ENCODE measurements around the gene CTSL.

CTSL gene

GRCh38 chr9:87770616-87771315, 44.8 kb downstream of the CTSL start:
- Histone ChIP-seq H3K9ac (ENCODE audit: low read depth in 1 of 2, low read length in 2 of 2) (no peak overlapping the region), H3K9me3 (ENCODE audit: control insufficient read depth in 1 of 2, low read length in 2 of 2) (no peaks in the 10 kb centered on the region), H3K4me3 (ENCODE audit: low read depth in 1 of 2, low read length in 2 of 2) (no peak overlapping the region)

GRCh38 chr9:87771316-87772006, 45.5 kb downstream of the CTSL start:
- Histone ChIP-seq H3K36me3 (ENCODE audit: control insufficient read depth in 1 of 2, insufficient read depth in 2 of 2, low read length in 2 of 2) (no peaks in the 10 kb centered on the region), H3K27ac (ENCODE audit: low read depth, low read length) (no peak overlapping the region), H3K4me3 (ENCODE audit: low read depth in 1 of 2, low read length in 2 of 2) (no peak overlapping the region), H3K9ac (ENCODE audit: low read depth in 1 of 2, low read length in 2 of 2) (no peak overlapping the region), H3K9me3 (ENCODE audit: control insufficient read depth in 1 of 2, low read length in 2 of 2) (no peaks in the 10 kb centered on the region), H3K4me1 (ENCODE audit: control insufficient read depth in 1 of 2, insufficient read depth in 2 of 2, low read length in 2 of 2) (no peaks in the 10 kb centered on the region), H3K27me3 (ENCODE audit: control insufficient read depth in 1 of 2, insufficient read depth in 2 of 2, low read length in 2 of 2) (peaks cover 0 to 20% of the 10 kb centered on the region in 2 donors)

More at GRCh38 chr9:87770616-87771315, 44.8 kb downstream of the CTSL start:
- no peaks in the 10 kb centered on the region for H3K36me3 ChIP-seq (ENCODE audit: control insufficient read depth in 1 of 2, insufficient read depth in 2 of 2, low read length in 2 of 2)
- H3K27me3 ChIP-seq (ENCODE audit: control insufficient read depth in 1 of 2, insufficient read depth in 2 of 2, low read length in 2 of 2), result peaks cover 0 to 20% of the 10 kb centered on the region in 2 donors
- no peak overlapping the region for H3K27ac ChIP-seq (ENCODE audit: low read depth, low read length)
- no peaks in the 10 kb centered on the region for H3K4me1 ChIP-seq (ENCODE audit: control insufficient read depth in 1 of 2, insufficient read depth in 2 of 2, low read length in 2 of 2)

- no peak overlapping the region for H3K27ac ChIP-seq (ENCODE audit: low read depth, low read length)
- peaks cover 0 to 7% of the 10 kb centered on the region in 2 donors for H3K27me3 ChIP-seq (ENCODE audit: control insufficient read depth in 1 of 2, insufficient read depth in 2 of 2, low read length in 2 of 2)
- H3K9ac ChIP-seq (ENCODE audit: low read depth in 1 of 2, low read length in 2 of 2), result no peak overlapping the region
- H3K4me3 ChIP-seq (ENCODE audit: low read depth in 1 of 2, low read length in 2 of 2), result no peak overlapping the region
- H3K4me1 ChIP-seq (ENCODE audit: control insufficient read depth in 1 of 2, insufficient read depth in 2 of 2, low read length in 2 of 2), result no peaks in the 10 kb centered on the region
- no peaks in the 10 kb centered on the region for H3K36me3 ChIP-seq (ENCODE audit: control insufficient read depth in 1 of 2, insufficient read depth in 2 of 2, low read length in 2 of 2)
- H3K9me3 ChIP-seq (ENCODE audit: control insufficient read depth in 1 of 2, low read length in 2 of 2), result no peaks in the 10 kb centered on the region
Measured at GRCh38 chr9:87776481-87777379, 50.8 kb downstream of the CTSL start.

GRCh38 chr9:87778996-87779395, 53.1 kb downstream of the CTSL start:
- H3K36me3 ChIP-seq (ENCODE audit: control insufficient read depth in 1 of 2, insufficient read depth in 2 of 2, low read length in 2 of 2), result no peaks in the 10 kb centered on the region
- no peaks in the 10 kb centered on the region for H3K9me3 ChIP-seq (ENCODE audit: control insufficient read depth in 1 of 2, low read length in 2 of 2)
- H3K27ac ChIP-seq (ENCODE audit: low read depth, low read length), result no peak overlapping the region
- no peaks in the 10 kb centered on the region for H3K27me3 ChIP-seq (ENCODE audit: control insufficient read depth in 1 of 2, insufficient read depth in 2 of 2, low read length in 2 of 2)
- H3K4me1 ChIP-seq (ENCODE audit: control insufficient read depth in 1 of 2, insufficient read depth in 2 of 2, low read length in 2 of 2), result no peaks in the 10 kb centered on the region
- H3K9ac ChIP-seq (ENCODE audit: low read depth in 1 of 2, low read length in 2 of 2), result no peak overlapping the region
- no peak overlapping the region for H3K4me3 ChIP-seq (ENCODE audit: low read depth in 1 of 2, low read length in 2 of 2)
